NB4 (cell line): ENCODE results near the gene MRPL48.

Experiments used
- CTCF ChIP-seq: IDR thresholded peaks from one replicate; pipeline ENCODE4 v1.5.1; 2012; ENCODE audit warnings: low read depth, low read length
- MYC ChIP-seq: IDR thresholded peaks from 2 replicates; pipeline ENCODE4 v1.6.1; 2011; ENCODE audit warnings: low read depth, low read length
- POLR2A ChIP-seq: IDR thresholded peaks from 2 replicates; pipeline ENCODE4 v1.6.1; 2011; ENCODE audit warnings: mild to moderate bottlenecking; ENCODE audit not compliant: insufficient read length; ENCODE audit errors: extremely low read depth
- TF ChIP-seq, protein P1 (sequence below): IDR thresholded peaks from 2 replicates; pipeline ENCODE4 v1.6.1; 2011; ENCODE audit warnings: low read depth, low read length

GRCh38 chr11:73872749-73873357 is 85.2 kb downstream of the MRPL48 start:
- TF ChIP-seq POLR2A: no peak
- TF ChIP-seq CTCF: no peak
- TF ChIP-seq MYC: no peak
- TF ChIP-seq, protein P1, sequence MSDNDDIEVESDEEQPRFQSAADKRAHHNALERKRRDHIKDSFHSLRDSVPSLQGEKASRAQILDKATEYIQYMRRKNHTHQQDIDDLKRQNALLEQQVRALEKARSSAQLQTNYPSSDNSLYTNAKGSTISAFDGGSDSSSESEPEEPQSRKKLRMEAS: no peak
